ENCODE measurements around the gene GPR132.

The GPR132 gene

DNA sequence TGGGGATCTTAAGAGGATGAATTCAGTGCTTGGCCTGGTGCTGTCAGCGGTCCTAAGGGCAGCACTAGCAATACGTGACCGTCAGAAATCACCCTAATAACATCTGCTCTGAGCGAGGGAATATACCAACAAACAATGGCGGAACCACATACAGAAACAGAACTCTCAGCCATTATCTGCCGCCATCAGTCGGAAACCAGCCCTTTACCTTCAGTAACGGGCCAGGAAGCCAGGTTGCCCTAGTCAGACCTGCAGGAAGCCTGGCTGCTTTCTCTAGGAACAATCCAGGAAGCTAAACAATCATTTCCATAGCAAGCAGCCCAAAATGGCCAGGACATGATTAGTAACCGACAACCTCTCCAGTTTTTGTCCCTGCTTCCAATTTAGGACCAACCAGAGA, 50.0 kb downstream of the GPR132 start:
- no peak for DNase-seq

DNA sequence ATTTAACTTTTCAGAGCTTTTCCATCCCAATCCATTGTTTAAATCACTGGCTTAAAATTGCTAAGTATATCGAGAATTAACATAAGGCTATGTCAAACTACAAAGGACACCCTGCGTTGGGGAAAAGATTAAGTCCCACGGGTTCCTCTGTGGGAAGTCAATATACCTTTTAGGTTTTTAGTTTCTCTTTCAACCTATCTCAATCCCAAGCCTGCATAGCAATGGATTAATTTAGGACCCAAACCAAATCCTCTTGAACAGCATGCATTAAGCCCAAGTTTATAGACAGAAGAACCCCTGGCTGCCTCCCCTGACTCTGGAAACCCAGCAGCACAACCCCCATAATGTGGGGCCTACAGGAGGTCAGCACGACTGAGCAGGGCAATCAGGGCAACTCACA, 50.6 kb downstream of the GPR132 start:
- DNase-seq: no peak

DNA sequence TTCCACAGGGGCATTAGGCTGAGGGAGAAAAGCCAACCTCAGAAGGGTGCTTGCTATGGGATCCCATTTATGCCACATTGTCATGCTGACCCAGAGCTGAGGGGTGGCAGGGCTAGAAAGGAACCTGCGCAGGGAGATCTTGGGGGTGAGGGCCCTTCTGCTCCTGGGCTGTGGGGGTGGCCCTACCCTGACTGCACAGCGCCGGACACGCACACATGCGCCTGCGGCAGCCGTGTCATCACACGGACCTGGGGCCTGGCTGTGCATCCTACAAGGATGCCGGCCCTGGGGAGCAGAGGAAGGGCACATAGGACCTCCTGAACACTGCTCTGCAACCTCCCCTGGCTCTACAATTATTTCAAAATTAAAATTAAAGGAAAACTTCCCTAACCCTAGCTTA, 51.2 kb downstream of the GPR132 start:
- no peak for DNase-seq

DNA sequence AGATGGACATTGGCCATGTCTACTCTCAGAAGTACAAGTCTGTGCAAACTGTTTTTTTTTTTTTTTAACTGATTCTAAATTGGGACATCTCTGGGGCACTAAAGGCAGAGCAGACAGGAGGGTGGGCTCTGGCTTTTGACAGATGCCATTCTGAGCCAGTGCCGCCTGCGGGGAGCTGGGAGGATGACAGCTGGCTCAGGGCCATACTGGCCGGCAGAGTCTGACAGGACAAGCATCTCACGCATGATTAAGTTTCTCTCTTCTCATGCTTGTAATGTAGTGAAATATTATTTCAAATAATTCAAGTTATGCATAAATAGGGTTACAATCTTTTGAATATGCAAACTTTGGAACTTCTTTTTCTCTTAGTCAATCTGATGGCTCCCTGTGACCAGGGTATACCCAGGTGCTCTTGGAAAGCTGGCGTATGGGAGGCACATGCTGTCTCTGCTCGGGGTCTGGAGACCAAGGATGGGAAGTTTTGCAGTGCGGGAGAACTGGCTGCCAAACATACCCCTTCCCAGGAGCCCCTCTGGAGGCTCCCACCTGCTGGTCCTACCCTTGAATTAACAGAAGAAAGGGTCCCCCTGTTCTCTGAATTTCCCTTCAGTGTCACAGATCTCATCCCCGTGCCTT, 52.0 kb downstream of the GPR132 start:
- DNase-seq: no peak

DNA sequence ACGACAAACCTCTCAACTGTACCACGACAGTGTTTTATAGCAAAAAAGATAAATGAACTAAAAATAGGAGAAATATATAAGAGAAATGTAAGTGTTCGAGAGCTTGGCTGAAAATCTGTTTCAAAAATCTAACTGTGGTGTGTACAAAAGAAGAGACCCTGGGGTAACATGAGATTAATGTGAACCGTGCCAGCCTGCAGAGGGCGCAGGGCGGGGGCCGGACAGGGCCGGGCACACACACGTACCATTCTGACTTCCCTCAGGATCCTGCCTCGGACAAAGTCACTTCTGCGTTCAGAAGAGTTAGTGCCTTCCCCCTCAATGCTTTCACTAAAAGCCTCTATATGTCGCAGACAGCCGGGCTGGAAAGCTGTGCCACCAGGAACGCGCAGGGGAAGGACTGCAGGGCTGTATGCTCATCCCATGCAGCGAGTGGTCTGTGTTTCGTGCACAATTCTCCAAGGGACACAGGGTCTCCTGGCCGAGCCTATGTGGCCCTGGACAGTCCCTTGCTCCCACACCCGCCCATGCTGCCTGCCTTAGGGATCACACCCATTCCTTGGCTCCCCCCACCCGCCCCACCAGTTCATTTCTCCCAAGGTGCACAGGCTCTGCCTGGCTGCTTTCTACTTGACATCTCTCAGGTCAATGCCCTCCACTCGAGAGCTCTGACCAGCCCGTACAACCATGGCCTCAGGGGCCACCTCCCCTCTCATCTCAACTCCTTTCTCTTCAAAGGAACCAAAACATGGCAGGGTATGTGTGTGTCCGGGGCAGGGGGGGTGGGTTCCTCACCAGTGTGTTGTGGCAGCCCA, 52.9 kb downstream of the GPR132 start:
- no peak for DNase-seq

DNA sequence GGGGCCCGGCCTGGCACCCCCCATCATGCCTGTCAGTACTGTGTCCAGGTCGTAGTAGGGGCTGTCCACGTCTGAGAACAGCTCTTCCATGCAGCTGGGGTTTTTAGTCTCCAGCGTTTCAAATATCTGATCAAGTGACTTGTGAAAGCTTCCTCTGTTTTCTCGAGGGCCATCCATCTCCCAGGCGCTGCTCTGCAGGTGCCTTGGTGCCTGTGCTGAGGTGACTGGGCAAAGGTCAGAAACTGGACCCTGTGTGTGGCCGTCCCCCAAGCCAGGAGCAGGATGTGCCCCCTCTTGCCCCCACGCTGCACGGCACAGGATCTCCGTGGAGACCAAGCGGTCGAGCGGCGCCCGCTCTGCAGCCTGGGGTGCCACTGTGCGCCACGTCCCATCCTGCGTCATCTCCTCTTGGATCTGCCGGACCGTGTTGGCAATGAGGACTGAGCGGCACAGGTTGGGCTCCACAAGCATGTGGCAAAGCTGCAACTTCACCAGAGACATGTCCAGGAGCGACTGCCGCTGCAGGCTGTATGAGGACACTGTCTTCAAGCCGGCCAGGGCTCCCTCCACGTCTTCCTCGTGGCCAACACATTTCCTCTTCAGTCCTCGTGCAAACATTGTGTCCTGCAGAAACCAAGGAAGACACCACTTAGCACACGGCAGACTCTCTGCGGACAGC, 53.8 kb downstream of the GPR132 start:
- no peak for DNase-seq

DNA sequence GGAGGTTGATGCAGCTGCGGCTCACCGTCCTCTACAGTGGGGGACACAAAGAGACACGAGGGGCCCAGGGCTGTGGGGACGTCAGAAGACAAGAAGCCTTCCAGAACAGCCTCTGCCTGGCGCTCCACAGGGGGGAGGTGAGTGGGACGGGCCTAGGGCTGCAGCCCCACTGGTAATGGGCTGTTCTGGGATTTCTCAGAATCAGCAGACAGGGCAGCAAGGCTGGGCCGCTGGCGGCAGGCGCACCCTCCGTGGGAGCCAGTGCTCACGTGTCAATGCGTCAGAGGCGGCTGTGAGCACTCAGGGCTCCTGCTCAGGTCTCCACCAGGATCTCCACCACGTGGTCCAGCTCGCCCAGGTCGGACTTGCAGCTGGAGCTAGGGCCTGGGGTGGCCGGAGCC, 54.3 kb downstream of the GPR132 start:
- no peak for DNase-seq

DNA sequence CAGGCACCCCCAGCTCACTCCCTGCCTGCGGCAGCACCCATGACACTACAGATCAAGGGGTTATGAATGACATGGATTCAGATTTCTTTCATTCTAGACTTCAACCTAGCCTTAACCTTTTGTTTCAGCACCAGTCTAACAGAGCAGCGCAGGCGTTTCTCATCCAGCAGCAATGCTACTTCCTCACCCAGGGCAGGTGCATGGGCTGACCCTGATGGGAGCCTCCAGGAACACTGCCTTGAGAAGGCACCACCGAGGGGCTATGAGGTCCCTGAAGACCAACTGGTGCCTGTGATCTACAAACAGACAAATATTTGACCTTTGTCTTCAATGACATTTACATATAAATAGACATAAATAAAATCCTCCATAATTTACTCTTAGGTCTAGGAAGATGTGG, 55.1 kb downstream of the GPR132 start:
- DNase-seq: no peak

DNA sequence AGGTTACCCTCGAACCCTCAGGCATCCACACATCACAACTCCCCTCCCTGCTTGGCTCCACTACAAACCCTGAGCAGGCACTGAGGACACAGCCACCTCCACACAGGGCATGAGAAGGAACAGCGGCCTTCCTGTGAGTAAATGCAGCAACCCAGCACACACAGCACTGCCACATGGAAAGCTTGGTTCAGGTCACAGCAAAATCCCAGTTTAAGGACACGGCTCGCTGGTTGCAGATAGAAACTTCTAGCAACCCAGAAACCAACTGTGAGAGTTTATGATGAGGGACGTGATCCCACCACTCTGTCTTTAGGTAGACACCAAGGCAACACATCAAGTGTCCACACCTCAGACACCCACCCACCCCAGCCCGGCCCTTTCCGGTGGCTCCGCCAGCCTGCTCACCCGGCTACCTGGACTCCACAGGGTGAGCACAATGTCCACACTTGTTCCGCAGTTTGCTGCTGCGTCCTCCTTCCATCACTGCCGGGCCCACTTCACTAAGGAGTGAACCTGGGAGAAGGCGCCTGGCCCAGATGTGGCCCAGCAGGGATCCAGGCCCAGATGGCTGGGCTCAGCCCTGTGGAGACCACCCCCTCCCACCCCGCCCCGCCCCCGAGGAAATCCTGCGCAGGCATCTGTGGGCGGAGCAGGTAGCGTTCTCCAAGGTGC, 57.5 kb downstream of the GPR132 start:
- DNase-seq: no peak

DNA sequence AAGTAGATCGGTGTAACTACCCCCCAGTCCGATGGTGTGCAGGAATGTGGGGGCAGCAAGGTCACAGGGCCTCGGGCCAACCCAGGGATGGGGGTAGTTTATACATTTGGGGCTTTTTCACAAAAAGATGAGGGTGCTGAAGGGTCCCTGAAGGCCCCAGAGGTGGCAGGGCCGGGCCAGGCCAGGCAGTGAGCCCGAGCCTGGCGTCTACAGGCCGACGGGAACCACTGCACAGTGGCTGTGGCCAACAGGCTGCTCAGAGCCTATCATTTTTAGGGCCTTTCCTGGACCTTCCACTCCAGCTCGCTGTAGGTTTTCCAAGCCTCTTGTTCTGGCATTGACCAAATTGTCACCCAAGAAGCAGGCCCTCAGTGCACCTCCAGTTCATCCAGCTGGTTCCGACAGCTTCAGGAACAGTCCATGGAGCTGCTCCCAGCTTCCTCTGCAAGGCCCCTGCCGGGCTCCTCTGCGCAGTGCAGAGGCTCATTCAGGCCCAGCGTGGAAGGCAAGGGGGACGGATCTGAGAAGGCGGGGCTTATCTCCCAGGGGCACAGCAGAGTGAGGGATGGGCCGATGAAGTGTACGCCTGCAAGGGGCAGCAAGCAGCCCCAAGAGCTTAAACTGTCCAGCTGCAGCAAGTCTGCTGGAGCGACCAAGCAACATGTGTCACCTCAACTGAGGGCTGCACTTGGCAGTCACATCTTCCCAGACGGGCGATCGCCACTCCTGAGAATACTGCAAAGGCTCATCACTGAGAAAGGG, 58.2 kb downstream of the GPR132 start:
- no peak for DNase-seq

DNA sequence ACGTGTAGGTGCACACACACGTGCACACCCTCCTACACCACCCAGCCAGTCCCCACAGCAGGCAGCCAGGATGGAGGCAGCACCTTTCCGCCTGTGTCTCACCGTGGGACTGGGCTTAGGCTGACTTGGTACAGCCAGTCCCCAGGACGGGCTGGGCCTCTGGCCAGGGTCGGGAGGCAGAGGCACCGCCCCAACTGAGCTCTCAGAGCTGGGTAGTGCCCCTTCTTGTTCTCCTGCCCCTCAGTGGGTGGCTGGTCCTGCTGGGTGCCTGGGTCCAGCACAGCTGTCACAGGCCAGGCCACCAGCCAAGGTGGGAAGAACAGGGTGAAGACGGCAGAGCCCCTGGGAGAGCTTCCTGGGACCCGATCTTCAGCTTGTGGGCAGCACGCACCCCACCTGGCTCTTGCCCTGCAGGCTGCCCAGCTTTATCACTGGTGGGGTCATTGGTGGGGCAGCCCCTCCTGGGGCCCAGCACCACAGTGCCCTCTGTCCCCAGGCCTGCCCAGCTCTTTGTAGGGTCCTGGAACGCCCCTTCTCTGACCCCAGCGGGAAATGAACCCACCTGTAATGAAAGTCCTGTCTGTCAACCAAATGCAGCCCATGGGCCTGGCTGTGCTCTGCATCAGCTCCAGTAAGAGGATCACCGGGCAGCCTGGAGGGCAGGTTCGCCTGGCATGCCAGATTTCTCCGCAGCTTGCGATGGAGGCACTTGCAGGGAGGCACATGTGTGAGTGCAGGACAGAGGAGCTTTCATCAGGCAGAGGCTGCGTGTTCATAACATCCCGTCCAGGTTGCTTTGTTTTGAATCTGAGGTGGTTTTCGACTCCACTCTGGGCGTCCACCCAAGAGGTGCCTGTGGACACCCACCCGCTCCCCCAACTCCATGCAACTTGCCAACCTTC, 59.0 kb downstream of the GPR132 start:
- DNase-seq: no peak

DNA sequence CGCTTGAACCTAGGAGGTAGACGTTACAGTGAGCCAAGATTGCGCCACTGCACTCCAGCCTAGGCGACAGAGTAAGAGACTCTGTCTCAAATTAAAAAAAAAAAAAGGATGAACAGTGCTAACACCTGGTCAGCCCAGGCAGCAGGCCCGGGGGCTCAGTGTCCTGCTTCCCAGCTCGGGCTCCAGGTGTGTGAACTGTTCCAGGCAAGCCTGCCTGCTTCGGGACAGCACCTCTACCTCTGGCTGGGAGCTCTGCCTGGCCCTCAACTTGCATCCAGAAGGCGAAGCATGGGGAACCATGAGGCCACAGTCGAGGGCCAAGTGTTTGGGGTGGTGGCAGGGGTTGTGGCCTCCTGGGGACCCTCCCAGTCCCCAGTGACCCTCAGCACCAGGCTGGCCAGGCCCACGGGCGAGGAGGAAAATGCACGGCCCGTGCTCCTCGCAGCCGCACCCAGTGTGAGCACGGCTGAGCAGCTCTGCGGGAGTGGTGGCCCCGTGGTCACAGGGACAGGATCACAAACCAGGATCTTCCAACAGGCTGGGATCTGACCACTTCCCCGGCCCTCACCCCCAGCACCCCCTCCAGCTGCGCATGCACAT, 59.8 kb downstream of the GPR132 start:
- DNase-seq: no peak

Measured in stimulated activated CD4-positive, alpha-beta T cell treated with anti-CD3 and anti-CD28 coated beads, Interleukin-12 subunit alpha, Interleukin-12 subunit beta, amount 100 ng/mL, for 4 hours (primary cell).